Measurements from ENCODE around the gene SLC26A6. TPM values are rescaled to one million over a fixed set of nuclear protein-coding genes. Genes with fewer than 3 reads are reported as not detected.

The SLC26A6 gene
- total and polyA plus RNA-seq, 8 donors: 6.2 to 32.1 (median 10.6) TPM

GRCh38 chr3:48576647-48577046, 58.6 kb downstream of the SLC26A6 start:
- Histone ChIP-seq H3K27ac (no peak overlapping the region), H3K4me1 (no peaks in the 10 kb centered on the region), H3K36me3 (no peaks in the 10 kb centered on the region), H3K9me3 (no peaks in the 10 kb centered on the region), H3K4me3 (no peak overlapping the region), H3K27me3 (no peaks in the 10 kb centered on the region)
- FAIRE-seq (no peak), DNase-seq (no peak), ATAC-seq (no peak)
- WGBS, 2 donors: 67 to 71% methylated on average over 4 of the region's 4 CpGs
- intact Hi-C loops (cut with DNase I): no loop called here
- no peak for TF ChIP-seq CTCF (IDR thresholded peaks at IDR 0.05)

Small RNA genes within 50 kb of the gene (microRNA-seq; reads per million reads assigned to microRNA genes)
- 0 reads per million in 2 donors for gene MIR4793
- 0 reads per million in 2 donors for gene MIR711

Other genes starting within 250 kb of the SLC26A6 start
- gene PLXNB1, start 205.4 kb downstream of the SLC26A6 start, total RNA-seq: 100 to 1,000 TPM in 1 of 6 donors, 10 to 100 TPM in 5; 47.8 to 103 (median 65.1) TPM
- gene PLXNB1, start 205.4 kb downstream of the SLC26A6 start, polyA plus RNA-seq: 100 to 1,000 TPM; 286 to 372 TPM
- 1 to 10 TPM; 1.6 to 4.3 (median 3.3) TPM for gene CCDC51, start 195.3 kb downstream of the SLC26A6 start, total RNA-seq
- gene CCDC51, start 195.3 kb downstream of the SLC26A6 start, polyA plus RNA-seq: 1 to 10 TPM; 2.5 to 5.8 TPM
- gene TMA7, start 195.2 kb downstream of the SLC26A6 start, total RNA-seq: 10 to 100 TPM; 59.0 to 83.8 (median 68.0) TPM
- 100 to 1,000 TPM; 278 to 320 TPM for gene TMA7, start 195.2 kb downstream of the SLC26A6 start, polyA plus RNA-seq
- gene ATRIP, start 188.7 kb downstream of the SLC26A6 start, total RNA-seq: 1 to 10 TPM; 2.0 to 3.4 (median 2.9) TPM
- 1 to 10 TPM; 4.3 to 4.8 TPM for gene ATRIP, start 188.7 kb downstream of the SLC26A6 start, polyA plus RNA-seq
- gene SHISA5, start 131.3 kb downstream of the SLC26A6 start, total RNA-seq: 10 to 100 TPM; 39.2 to 81.6 (median 45.3) TPM
- 10 to 100 TPM; 29.9 to 49.4 TPM for gene SHISA5, start 131.3 kb downstream of the SLC26A6 start, polyA plus RNA-seq
- 10 to 100 TPM in 1 of 6 donors, 1 to 10 TPM in 5; 7.4 to 12.2 (median 8.2) TPM for gene PFKFB4, start 78.7 kb downstream of the SLC26A6 start, total RNA-seq
- gene PFKFB4, start 78.7 kb downstream of the SLC26A6 start, polyA plus RNA-seq: 10 to 100 TPM in 1 of 2 donors, 1 to 10 TPM in 1; 8.1 to 11.4 TPM
- not detected for gene UCN2, start 71.7 kb downstream of the SLC26A6 start, total RNA-seq
- under 1 TPM in 1 of 2 donors, not detected in 1; 0.19 TPM for gene UCN2, start 71.7 kb downstream of the SLC26A6 start, polyA plus RNA-seq
- 1 to 10 TPM in 2 of 6 donors, under 1 TPM in 4; 0.41 to 3.2 (median 0.79) TPM for gene COL7A1, start 40.1 kb downstream of the SLC26A6 start, total RNA-seq
- 10 to 100 TPM in 1 of 2 donors, 1 to 10 TPM in 1; 9.9 to 12.6 TPM for gene COL7A1, start 40.1 kb downstream of the SLC26A6 start, polyA plus RNA-seq
- 100 to 1,000 TPM in 3 of 6 donors, 10 to 100 TPM in 3; 78.6 to 113 (median 97.4) TPM for gene UQCRC1, start 25.8 kb downstream of the SLC26A6 start, total RNA-seq
- 100 to 1,000 TPM in 1 of 2 donors, 10 to 100 TPM in 1; 89.5 to 110 TPM for gene UQCRC1, start 25.8 kb downstream of the SLC26A6 start, polyA plus RNA-seq
- not detected for gene TMEM89, start 13.7 kb downstream of the SLC26A6 start, total RNA-seq
- gene TMEM89, start 13.7 kb downstream of the SLC26A6 start, polyA plus RNA-seq: not detected
- gene CELSR3, start 27.4 kb upstream of the SLC26A6 start, total RNA-seq: 1 to 10 TPM in 4 of 6 donors, under 1 TPM in 2; 0.51 to 1.8 (median 1.1) TPM
- gene CELSR3, start 27.4 kb upstream of the SLC26A6 start, polyA plus RNA-seq: 10 to 100 TPM in 1 of 2 donors, 1 to 10 TPM in 1; 6.3 to 13.9 TPM
- gene NCKIPSD, start 50.5 kb upstream of the SLC26A6 start, total RNA-seq: 10 to 100 TPM in 1 of 6 donors, 1 to 10 TPM in 5; 5.4 to 10.2 (median 7.2) TPM
- gene NCKIPSD, start 50.5 kb upstream of the SLC26A6 start, polyA plus RNA-seq: 10 to 100 TPM; 12.0 to 17.0 TPM
- 10 to 100 TPM; 19.1 to 47.1 (median 29.3) TPM for gene IP6K2, start 81.8 kb upstream of the SLC26A6 start, total RNA-seq
- gene IP6K2, start 81.8 kb upstream of the SLC26A6 start, polyA plus RNA-seq: 100 to 1,000 TPM; 105 to 107 TPM
- gene PRKAR2A, start 212.4 kb upstream of the SLC26A6 start, total RNA-seq: 10 to 100 TPM; 17.5 to 33.9 (median 23.8) TPM
- gene PRKAR2A, start 212.4 kb upstream of the SLC26A6 start, polyA plus RNA-seq: 1 to 10 TPM; 4.2 to 6.9 TPM